Globus pallidus (tissue), 1 donor: ENCODE measurements around the gene MMP24OS.
A peak's percentile ranks its signal among the peaks of the same experiment; 100 is the strongest.
"Not testable (repeated sequence)": the region's sequence is repeated elsewhere in the genome, so short reads cannot be mapped to it uniquely, and the experiment has no call there.

Experiments used
- DNase-seq: peaks from one replicate; pipeline ENCODE4 v3.0.0-alpha.2; 2015; ENCODE audit warnings: low spot score

Gene MMP24OS

DNA sequence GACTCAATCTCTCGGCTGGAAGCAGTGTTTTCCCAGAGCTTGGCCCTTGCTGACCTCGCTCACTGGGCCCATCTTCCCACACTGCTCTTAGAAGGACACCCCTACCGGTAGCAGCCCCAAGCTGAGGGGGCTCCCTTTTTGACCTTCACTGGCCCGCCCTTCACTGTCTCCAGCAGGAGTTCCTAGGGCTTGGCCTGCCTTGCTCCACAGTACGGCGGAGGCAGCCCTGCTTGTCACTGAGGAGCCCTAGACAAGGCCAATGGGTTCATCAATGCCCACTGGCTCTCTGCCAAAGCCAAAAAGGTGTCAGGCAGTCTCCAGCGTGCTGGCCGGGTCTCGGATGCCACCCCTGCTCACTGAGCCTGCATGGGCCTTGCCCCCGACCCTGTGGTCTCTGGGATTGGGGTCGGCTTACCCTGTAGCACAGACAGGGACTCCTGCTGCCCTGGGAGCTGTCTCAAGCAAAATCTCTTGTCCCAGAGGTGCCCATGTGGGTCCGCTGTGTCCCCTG lies 2.1 kb downstream of the MMP24OS start:
- DNase-seq = no peak

DNA sequence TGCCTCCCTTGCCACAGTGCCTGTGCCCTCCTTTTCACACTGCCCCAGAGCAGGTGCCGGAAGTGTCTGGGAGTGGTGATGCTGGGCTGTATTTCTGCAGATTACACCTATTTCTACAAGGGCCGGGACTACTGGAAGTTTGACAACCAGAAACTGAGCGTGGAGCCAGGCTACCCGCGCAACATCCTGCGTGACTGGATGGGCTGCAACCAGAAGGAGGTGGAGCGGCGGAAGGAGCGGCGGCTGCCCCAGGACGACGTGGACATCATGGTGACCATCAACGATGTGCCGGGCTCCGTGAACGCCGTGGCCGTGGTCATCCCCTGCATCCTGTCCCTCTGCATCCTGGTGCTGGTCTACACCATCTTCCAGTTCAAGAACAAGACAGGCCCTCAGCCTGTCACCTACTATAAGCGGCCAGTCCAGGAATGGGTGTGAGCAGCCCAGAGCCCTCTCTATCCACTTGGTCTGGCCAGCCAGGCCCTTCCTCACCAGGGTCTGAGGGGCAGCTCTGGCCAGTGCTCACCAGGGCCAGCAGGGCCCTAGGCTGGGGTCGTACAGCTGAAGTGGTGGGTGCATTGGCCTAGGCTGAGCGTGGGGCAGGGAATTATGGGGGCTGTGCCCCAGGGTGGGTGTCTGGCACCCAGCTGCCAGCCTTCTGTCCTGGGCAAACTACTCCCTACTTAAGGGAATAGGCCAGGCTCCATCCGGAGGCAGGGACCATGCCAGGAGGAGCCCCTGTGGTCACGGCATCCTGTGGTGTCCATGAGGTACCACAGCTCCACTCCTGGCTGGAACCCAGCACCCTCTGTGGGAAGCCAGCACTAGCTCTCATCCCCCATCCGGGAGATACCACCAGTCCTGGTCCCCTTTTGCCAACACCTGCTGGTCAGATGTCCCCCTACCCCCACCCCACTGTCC lies 3.5 kb downstream of the MMP24OS start:
- no peak for DNase-seq

DNA sequence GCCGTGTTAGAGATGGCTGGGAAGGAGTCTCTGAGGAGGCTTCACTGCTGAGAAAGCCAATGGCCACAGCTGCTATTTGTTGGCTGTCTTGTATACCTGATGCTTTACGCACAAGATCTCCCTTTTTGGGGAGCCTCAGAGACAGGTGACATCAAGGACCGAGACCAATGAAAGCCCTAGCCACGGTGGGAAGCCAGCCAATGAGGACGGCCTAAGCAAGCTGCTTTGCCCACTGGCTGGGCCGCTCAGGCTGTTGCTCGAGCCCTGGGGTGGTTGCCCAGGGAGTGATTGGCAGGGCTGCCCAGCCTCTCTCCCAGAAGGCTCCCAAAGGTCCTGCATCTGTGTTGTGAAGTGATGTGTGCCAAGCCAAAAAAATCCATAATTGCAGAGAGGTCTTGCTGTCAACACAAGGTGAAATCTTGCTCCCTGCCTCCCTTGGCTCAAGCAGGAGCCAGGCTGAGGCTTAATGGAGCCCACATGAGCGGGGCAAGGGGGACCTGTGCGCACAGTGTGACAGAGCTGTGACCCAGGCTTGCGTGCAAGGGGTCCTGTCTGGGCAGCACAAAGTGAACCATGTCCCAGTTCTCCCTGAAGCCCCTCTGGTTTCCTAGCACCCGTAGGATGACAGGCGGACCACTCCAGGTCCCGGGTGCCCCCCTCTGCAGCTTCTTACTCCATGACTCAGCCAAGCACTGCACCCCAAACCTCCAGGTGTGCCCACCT lies 4.3 kb downstream of the MMP24OS start:
- DNase-seq = no peak

DNA sequence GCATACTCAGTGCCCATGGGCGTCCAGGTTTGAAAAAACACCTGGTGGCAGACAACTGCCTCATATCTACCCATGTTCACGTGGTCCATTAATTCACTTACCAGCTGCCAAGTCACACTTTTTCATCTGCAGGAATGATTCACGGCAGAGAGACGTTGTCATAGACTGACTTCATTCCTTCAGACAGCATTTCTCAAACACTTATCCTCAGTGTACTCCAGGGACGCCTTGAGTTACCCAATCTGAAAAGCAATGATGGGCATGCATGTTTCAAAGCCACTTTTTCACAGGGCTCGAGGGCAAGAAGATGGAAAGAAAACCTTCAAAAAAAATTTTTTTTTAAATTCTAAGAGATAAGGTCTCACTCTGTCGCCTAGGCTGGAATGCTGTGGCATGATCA lies 6.0 kb downstream of the MMP24OS start:
- no peak for DNase-seq

DNA sequence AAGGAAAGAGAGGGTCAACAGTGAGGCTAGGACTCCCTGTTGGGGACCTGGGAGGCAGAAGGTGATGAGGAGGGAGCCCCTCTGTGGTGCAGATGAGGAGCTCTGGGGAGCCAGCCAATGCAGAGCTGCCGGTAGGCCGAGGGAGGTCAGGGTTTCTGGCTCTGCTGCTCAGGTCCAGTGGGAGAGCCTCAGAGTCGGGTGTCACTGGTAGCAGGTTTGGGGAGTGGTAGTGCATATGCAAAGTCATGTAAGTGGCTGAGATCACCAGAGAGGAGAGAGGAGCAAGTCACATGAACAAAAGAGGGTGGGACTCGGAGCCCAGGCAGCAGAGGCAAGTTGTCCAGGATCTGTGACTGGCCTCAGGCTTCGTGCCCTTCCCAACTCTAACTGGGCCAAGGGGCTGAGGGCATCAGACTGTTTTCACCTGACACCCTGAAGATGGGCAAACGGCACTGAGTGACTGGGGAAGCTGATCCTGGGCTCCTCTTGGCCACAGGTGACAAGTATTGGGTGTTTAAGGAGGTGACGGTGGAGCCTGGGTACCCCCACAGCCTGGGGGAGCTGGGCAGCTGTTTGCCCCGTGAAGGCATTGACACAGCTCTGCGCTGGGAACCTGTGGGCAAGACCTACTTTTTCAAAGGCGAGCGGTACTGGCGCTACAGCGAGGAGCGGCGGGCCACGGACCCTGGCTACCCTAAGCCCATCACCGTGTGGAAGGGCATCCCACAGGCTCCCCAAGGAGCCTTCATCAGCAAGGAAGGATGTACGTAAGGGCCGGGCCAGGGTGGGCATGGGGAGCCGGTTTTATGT lies 6.6 kb downstream of the MMP24OS start:
- no peak for DNase-seq

DNA sequence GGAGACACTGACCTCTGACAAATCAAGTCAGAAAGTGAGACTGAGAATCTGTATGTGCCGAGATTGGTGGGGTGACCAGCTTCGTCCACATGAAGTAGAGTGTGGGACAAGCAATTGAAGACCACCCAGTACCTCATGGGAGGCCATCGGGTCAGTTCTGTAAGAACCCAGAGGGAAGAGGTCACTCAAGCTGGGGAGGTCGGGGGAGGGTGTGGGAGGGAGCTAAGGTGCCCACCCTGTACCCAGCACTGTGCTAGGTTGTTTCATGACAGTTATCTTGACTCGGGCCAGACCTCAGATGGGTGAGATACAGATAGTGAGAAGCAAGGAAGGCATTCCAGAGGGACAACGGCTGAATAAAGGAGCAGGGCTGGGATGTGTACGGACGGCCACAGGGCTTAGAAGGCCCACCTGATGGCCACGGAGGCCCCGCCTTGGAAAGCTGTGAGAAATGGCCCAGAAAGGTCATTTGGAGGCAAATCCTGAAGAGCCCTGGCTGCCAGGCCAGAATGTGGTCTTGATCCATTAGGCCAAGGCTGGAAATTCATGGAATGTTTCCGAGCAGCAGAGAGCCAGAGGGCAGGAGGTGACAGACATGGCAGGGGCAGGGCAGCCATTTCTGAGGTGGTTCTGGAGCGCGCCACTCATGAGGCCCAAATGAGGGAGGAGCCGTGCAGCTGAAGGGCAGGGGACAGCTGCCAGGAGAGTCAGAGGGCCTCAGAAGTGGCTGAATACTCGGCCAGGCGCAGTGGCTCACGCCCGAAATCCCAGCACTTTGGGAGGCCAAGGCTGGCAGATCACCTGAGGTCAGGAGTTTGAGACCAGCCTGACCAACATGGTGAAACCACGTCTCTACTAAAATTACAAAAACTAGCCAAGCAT lies 7.7 kb downstream of the MMP24OS start:
- DNase-seq = no peak

DNA sequence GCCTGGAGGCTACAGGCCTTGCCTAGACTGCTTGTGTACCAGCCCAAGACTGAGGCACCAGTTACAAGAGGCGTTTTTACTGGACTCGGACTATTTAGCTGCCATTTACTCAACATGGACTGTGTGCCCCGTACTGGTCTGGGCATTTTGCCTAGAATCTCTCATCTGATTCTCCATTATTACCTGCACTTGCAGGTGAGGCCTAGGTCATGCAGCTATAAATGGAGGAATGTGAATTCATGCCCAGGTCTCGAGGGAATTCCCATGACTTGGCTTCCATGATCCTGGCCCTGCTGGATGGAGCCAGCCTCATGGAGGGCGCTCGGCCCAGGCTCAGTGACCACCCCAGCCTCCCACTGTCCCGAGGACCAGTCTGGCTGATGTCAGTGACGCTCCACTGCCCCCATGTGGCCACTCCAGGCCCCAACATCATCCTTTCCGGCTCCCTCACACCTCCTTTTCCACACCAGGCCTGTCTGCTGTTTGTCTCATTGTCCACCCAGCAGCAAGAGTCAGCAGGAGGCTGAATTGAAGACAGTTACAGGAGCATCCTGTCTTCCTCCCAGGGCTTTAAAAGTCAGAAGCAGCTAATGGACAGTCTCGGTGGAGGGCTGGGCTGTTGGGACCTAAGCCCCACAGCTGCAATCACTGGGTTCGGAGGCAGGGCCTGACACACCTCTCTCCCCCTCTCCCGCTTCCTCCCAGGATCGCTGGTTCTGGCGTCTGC lies 8.7 kb downstream of the MMP24OS start:
- DNase-seq = peak; percentile 40

DNA sequence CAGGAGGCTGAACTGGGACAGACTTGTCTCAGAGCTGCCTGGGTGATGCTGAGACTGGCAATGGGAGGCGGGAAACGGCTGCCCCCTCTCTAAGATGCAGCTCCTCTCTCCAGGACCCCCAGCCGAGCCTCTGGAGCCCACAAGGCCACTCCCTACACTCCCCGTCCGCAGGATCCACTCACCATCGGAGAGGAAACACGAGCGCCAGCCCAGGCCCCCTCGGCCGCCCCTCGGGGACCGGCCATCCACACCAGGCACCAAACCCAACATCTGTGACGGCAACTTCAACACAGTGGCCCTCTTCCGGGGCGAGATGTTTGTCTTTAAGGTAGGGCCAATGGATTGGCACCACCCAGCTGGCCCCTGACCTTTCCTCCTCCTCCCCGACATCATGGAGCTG lies 10.8 kb downstream of the MMP24OS start:
- DNase-seq = no peak

DNA sequence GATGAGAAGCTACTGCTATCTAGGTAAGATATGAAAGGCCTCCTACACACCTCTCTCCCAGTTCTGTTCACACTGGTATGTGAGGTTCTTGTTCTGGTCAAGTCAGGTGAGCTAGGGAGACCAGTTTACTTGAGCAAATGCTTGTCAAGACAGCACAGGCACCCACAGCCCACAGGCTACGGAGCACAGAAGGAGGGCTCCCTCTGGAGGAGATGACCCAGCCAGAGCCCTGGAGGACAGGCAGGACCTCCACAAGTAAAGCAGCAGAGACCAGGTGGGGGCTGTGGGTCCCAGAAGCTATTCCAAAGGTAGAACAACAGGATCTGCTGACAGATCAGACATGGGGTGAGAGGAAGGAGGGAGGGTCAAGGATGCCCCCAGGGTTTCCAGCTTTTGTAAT lies 13.2 kb downstream of the MMP24OS start:
- DNase-seq = no peak

DNA sequence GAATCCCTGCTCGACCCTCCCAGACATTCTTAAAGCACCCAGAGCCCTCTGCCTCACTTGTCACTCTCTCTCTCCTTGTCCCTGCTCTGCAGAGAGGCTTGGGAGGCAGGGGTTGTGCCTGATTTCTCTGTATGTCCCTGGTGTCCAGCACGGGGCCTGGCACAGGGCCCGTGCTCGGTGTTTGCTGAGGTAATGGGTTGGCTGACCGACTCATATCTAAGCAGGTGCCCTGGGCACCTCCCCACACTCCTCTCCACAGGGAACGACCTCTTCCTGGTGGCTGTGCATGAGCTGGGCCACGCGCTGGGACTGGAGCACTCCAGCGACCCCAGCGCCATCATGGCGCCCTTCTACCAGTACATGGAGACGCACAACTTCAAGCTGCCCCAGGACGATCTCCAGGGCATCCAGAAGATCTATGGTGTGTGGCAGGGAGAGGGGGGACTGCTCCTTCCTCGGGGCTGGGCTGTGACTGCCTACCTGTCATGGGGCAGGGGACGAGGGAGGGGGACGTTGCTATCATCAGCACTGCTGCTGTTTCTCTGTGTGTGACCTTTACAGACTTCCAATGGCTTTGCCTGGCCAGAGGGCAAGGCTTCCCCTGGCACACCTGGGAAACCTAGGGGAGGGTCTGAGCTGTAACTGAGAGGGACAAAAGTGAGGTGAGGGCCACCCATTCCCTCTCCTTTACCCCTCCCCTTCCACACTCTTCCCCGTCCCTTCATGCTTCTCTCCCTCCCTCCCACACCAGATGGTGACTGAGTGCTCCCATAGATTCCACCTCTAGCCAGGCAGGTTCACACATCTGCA lies 14.2 kb downstream of the MMP24OS start:
- no peak for DNase-seq

DNA sequence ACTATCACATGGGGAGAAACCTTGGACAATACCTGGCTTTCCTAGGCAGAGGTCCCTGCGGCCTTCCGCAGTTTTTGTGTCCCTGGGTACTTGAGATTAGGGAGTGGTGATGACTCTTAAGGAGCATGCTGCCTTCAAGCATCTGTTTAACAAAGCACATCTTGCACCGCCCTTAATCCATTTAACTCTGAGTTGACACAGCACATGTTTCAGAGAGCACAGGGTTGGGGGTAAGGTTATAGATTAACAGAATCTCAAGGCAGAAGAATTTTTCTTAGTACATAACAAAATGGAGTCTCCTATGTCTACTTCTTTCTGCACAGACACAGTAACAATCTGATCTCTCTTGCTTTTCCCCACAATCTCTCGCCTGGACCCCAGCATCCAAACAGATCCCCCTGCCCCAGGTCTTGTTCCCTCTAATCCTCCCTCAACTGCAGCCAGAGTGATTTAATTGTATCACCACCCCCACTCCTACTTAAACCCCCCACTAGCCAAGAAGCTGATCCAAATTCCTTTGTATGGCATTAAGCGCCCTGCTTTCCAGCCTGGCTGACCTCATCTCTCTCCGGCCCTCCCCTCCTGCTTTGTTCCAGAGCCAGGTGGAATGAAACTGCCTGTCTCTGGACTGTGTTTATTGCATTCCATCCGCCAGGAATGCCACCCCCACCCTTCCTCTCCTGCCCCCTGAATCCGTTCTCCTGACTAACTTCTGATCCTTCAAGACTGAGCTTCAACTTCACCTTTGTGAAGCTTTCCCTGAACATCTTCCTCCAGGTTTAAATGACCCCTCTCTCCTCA lies 15.0 kb downstream of the MMP24OS start:
- not testable (repeated sequence) for DNase-seq

DNA sequence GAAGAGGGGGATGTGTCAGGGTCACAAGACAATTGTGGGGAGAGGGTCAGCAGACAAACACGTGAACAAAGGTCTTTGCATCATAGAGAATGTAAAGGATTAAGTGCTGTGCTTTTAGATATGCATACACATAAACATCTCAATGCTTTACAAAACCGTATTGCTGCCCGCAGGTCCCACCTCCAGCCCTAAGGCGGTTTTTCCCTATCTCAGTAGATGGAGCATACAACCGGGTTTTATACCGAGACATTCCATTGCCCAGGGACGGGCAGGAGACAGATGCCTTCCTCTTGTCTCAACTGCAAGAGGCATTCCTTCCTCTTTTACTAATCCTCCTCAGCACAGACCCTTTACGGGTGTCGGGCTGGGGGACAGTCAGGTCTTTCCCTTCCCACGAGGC lies 15.6 kb downstream of the MMP24OS start:
- not testable (repeated sequence) for DNase-seq

DNA sequence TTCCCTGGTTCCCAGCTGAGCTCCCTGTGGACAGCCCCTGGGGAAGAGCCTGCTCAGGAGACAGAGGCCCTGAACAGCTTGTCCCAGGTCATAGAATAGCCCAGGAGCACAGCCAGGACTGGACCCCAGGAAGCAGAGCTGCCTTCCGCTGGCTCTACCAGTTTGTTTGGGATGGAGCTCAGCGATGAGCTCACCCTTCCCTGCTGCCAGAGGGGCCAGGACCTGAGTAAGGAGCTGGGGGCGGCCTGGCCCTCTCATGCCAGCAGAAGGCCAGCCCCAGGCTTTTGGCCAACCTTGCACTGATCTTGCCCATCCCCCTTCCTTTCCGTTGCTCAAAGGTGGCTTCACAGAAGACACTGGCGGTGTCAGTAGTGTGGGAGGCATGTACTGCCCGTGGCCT lies 17.5 kb downstream of the MMP24OS start:
- DNase-seq = no peak

DNA sequence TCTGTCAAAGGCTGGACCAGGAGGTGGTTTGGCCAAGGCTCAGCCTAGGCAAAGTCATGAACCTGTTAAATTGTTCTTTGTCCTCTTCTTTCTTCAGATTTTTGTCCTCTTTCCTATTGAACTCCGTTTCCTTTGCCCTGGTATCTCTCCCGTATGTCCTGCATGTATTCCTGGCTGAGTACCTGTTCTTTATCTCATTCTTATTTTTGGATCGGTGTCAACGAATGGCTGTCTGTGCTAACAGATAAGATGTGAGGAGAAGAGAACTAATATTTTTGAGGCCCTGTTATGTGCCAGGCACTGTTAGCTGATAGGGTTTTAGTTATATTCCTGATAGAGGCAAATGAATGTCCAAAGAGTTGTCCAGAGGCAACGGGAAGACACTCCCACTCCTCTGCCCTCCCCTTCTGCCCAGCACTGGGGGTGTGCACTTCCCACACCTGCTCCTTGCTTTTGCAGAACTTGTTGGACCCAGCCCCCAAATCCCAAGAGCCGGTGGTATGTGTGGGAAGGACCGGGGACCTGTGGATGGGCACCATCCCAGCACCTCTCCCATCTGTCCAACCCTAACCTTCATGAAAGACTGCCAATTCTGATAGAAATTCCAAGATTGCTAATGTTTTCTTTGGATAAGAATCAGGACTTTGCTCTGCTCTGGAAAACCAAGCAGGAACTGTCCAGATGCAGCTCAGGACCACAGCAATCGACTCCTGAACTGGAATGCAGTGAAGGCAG lies 20.6 kb downstream of the MMP24OS start:
- no peak for DNase-seq

DNA sequence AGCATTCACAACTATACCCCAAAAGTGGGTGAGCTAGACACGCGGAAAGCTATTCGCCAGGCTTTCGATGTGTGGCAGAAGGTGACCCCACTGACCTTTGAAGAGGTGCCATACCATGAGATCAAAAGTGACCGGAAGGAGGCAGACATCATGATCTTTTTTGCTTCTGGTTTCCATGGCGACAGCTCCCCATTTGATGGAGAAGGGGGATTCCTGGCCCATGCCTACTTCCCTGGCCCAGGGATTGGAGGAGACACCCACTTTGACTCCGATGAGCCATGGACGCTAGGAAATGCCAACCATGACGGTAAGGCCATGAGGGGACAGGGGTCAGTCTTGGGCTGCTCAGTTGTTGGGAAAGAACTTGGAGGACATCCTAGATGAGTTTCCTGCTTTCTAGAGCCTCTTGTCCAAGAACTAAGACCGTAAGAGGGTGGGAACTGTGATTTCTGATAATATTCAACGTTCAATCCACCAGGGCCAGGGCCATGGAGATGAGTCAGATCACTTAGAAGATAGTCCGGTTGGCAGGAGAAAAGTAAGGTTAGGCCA lies 23.4 kb downstream of the MMP24OS start:
- DNase-seq = no peak

DNA sequence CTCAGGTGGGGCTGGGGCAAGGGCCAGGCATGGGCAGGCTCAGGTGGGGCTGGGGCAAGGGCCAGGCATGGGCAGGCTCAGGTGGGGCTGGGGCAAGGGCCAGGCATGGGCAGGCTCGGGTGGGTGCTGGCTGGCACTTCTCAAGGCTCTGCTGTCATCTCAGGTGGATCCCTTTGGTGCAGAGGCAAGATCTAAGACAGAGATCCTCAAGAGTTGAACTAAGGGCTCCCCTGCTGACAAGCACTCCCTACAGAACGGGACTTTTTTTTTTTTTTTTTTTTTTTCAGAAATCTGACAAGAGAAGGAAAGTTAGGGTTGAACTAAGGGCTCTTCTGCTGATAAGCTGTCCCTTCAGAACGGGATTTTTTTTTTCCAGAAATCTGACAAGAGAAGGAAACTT lies 24.9 kb downstream of the MMP24OS start:
- no peak for DNase-seq

DNA sequence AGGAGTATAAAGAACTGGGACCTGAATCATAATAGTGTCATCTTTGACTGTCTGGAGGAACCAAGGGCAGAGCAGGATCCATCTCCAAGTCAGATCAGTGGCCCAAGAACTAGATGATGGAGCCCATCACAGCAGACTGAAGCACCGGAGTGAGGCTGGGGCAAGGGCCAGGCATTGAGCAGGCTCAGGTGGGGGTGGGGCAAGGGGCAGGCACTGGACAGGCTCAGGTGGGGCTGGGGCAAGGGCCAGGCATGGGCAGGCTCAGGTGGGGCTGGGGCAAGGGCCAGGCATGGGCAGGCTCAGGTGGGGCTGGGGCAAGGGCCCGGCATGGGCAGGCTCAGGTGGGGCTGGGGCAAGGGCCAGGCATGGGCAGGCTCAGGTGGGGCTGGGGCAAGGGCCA lies 25.3 kb downstream of the MMP24OS start:
- DNase-seq = not testable (repeated sequence)

DNA sequence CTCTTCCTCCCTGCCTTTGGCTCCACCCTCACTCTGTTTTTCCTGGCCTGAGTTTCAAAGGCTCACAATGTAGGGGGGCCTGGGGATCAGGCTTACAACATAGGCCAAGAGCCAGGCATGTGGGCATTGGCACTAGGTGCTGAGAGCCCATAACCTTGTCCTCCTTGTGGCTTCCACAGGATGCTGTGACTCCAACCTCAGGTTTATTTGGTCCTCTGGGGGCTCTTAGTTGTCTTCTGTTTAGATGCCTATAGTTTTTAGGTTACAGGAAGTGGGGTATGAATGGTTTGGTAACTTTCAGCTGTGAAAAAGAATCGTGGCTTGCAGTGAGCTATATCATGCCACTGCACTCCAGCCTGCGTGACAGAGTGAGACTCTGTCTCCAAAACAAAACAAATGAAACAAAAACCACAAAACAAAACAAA lies 25.9 kb downstream of the MMP24OS start:
- DNase-seq = no peak
